CD4-positive, alpha-beta T cell treated with Interleukin-15 for 4 hours (primary cell): Measurements from ENCODE around the gene GALR3.
A peak's percentile ranks its signal among the peaks of the same experiment; 100 is the strongest.

Experiments used
- DNase-seq: peaks from one replicate; pipeline ENCODE4 v3.0.0-alpha.2; 2020; ENCODE audit warnings: low spot score

Gene GALR3

DNA sequence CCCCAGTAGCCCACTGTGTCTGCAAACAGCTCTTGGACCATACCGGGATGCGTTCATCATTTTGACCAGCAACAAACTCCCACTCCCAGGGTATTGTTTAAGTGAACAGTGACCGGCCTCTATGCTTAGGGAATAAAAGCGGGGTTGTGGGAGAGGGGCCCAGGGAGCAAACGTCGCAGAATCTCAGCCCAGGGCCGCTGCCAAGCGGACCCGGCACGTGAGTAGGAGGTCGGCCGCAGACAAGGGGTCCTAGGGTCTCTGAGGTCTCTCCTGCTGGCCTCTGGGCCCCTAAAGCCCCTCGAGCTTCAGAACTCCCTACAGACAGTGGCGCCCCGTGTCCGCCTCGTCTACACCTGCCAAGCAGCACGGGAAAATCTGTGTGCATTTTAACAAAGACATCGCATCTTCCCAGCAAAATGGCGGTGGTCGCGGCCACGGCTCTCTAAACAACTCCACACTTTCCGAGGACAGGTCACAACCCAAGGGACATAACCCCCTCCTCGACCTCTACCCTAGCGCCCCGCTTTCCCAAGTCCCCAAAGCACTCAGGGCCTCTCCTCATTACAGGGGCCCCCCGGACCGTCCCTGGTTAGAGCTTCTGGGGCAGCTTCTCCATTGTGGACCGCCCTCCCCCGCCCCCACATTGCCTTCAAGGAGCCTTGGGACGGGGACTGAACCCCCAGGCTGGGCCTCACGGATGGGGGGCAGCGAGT lies 19.4 kb upstream of the GALR3 start:
- no peak for DNase-seq

DNA sequence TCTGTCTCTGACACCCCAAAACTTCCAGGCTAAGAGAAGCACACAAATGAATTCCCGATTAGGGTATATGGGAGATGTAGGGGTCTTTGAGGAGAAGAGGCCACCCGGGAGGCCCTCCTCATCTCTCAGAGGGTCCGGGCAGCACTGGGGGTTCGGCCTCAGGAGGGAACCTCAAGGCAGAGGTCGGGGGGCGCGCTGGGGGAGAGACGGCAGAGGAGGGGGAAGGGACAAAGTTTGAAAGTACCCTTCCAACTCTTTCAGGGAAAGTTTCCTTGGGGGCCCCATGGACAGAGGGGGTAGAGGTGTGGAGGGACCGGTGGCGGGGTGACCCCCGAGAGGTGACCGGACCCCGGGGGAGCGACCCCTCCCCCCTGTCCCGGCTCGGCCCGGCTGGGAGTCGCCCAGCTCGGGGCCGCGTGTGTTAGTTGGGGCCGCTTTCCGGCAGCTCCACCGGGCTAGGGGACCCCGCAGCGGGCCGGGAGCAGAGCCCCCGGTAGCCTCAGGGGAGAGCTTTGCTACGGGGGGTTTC lies 18.8 kb upstream of the GALR3 start:
- DNase-seq: no peak

DNA sequence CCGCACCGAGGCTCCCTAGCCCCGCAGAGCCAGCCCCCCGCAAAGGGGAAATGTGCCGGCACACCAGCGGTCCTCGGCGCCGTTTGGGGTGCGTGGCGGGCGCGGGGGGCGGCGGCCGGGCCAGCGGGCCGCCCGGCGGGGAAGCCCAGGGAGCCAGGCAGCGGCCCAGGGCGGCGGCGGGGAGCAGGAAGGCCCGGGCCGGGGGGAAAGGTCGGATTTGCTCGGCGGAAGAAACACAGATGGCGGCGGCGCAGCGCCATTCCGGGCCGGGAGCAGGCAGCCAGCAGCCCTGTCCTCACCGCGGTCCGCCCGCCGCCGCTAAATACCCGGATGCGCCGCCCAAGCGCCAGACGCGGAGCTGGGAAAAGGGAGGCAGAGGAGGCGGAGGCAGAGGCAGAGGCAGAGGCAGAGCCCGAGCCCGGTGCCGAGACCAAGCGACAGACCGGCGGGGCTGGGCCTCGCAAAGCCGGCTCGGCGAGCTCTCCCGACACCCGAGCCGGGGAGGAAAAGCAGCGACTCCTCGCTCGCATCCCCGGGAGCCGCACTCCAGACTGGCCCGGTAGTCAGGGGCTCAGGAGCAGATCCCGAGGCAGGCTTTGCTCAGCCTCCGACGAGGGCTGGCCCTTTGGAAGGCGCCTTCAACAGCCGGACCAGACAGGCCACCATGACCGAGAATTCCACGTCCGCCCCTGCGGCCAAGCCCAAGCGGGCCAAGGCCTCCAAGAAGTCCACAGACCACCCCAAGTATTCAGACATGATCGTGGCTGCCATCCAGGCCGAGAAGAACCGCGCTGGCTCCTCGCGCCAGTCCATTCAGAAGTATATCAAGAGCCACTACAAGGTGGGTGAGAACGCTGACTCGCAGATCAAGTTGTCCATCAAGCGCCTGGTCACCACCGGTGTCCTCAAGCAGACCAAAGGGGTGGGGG lies 18.0 kb upstream of the GALR3 start:
- DNase-seq: peak; percentile 66

DNA sequence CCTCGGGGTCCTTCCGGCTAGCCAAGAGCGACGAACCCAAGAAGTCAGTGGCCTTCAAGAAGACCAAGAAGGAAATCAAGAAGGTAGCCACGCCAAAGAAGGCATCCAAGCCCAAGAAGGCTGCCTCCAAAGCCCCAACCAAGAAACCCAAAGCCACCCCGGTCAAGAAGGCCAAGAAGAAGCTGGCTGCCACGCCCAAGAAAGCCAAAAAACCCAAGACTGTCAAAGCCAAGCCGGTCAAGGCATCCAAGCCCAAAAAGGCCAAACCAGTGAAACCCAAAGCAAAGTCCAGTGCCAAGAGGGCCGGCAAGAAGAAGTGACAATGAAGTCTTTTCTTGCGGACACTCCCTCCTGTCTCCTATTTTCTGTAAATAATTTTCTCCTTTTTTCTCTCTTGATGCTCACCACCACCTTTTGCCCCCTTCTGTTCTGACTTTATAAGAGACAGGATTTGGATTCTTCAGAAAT lies 17.3 kb upstream of the GALR3 start:
- no peak for DNase-seq

DNA sequence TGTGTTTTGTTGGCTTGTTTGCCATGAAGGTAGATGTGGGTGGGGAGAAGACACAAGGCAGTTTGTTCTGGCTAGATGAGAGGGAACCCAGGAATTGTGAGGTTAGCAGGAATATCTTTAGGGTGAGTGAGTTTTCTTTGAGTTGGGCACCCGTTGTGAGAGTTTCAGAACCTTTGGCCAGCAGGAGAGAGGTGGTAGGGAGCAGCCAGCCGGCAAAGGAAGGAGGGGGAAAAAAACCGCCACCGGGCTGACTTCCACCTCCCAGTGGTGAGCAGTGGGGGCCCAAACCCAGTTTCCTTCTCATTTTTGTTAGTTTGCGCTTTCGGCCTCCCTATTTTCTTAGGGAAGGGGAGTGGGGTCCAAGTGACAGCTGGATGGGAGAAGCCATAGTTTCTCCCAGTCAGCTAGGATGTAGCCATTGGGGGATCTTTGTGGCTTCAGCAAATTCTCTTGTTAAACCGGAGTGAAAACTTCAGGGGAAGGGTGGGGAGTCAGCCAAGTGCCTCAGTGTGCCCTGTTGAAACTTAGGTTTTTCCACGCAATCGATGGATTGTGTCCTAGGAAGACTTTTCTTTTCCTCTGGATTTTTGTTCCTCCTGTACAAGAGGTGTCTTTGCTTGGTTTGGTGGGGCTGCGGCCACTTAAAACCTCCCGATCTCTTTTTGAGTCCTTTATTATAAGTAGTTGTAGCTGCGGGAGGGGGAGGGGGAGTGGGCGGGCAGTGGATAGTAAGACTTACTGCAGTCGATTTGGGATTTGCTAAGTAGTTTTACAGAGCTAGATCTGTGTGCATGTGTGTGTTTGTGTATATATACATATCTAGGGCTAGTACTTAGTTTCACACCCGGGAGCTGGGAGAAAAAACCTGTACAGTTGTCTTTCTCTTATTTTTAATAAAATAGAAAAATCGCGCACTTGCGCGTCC lies 16.5 kb upstream of the GALR3 start:
- DNase-seq: no peak

DNA sequence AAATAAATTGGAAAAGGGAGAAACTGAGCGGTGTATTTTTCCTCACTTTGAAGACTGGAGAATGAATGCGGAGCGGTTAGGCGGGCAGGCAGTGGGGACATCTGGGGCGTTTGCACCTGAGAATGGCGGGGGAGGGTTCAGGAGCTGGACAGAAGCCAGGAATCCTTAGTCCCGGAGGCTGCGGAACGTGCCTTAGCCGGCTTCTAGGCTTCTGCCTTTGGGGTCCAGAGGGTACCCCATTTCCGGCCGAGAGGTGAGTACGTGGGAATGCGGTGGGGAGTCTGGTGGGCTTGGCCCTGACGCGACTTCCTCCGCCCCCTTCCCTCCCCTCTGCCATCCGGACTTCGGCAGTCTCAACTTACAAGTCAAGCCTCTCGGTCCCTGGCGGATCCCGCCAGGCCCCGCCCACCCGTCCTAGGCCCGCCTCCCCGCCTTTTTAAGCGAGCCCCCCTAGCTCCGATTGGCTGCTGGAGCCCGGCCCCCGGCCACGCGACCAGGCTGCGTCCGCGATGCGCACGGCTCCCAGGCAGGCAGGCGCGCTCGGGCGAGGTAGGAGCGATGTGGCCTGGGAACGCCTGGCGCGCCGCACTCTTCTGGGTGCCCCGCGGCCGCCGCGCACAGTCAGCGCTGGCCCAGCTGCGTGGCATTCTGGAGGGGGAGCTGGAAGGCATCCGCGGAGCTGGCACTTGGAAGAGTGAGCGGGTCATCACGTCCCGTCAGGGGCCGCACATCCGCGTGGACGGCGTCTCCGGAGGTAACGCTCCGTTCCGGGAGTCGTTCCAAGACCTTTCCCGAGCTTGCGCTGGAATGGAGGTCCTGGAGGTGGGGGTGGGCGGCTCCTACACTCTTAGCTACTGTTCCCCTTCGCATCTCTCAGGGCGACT lies 15.5 kb upstream of the GALR3 start, which contains the start of gene GCAT:
Gene GCAT (plus strand): TSS at position 525 of the 884 bp plus-strand sequence. CDS start 34 bp downstream, at position 559.
- DNase-seq: peak; percentile 89

DNA sequence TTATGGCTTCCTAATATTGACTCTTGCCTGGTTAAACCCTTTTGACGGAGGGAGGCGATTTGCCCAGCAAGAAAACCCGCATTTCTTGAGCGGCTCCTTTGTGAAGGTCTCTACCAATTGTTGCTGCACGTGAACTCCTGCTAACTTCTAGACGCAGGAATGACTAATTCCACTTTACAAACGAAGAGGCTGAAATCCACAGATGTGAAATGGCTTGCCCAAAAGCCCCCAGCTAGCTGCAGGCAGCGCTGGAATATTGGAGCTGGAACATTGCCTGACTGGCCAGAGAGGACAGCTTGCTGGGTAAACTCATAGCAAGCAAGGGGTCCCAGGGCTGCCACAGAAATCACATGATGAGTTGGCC lies 14.9 kb upstream of the GALR3 start:
- no peak for DNase-seq

DNA sequence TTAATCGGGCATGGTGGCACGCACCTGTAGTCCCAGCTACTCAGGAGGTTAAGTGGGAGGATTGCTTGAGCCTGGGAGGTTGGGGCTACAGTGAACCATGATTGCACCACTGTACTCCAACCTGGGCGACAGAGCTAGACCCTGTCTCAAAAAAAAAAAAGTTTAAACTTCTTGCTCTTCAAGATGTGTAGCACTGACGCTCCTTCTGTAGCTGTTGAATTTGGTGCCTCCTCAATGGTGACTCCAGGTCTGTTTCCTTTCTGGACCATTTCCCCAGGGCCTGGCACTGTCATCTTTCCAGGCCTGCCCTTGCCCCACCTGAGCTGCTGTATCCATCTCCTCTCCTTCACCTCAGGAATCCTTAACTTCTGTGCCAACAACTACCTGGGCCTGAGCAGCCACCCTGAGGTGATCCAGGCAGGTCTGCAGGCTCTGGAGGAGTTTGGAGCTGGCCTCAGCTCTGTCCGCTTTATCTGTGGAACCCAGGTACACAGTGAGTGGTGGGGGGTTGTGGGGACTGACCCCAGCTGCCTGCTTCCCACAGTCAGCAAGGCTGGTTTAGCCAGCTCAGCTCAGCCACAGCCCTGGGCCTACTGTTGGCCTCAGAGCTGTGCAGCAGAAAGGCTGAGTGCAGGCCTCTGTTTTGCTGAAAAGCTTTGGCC lies 13.4 kb upstream of the GALR3 start:
- no peak for DNase-seq

DNA sequence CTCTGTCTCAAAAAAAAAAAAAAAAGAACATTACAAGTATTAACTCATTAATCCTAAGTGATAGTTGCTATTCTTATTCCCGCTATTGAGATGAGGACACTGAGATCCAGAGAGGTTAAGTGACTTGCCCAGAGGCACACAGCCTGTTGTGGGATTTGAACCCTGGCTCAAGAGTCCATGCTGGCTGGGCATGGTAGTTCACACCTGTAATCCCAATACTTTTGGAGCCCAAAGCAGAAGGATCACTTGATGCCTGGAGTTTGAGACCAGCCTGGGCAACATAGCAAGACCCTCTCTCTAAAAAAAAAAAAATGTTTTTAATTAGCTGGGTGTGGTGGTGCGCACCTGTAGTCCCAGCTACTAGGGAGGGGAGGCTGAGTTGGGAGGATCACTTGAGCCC lies 11.3 kb upstream of the GALR3 start:
- DNase-seq: no peak

DNA sequence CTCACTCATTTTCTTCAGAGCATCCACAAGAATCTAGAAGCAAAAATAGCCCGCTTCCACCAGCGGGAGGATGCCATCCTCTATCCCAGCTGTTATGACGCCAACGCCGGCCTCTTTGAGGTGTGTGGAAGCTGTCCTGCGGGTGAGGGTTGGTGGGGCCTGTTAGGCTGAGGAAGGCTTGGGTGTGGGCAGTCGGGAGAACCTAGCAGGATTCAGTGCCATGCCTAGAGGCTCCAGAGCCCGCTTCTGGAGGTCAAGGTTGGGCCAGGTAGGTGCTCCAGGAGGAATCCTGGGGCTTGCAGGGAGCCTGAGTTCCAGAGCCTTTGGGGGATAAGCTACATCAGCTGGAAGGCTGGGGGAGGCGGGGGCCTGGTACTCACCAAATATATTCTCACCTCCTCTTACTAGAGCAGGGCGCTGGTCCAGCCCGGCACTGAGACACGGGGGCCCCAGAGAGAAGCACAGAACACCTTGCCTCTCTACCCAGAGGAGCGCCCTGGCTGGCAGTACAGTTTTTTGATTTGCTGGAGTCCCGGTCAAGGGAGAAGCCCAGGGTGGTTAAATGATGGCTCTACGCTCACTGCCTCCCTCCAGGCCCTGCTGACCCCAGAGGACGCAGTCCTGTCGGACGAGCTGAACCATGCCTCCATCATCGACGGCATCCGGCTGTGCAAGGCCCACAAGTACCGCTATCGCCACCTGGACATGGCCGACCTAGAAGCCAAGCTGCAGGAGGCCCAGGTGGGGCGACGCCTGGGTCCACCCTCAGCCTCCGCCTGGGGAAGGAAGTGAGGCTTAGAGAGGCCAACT lies 10.1 kb upstream of the GALR3 start:
- no peak for DNase-seq

DNA sequence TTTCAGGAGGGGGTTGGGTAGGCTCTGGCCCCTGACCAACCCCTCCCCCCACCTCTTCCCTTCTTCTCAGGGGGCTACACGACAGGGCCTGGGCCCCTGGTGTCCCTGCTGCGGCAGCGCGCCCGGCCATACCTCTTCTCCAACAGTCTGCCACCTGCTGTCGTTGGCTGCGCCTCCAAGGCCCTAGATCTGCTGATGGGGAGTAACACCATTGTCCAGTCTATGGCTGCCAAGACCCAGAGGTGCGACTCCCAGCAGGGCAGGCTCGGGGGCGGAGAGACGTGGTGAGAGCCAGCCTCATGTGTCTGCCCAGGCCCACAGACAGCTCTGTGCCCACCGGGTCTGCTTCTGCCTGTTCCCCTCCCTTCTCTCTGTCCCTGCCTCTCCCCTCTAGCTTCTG lies 7.6 kb upstream of the GALR3 start:
- no peak for DNase-seq

DNA sequence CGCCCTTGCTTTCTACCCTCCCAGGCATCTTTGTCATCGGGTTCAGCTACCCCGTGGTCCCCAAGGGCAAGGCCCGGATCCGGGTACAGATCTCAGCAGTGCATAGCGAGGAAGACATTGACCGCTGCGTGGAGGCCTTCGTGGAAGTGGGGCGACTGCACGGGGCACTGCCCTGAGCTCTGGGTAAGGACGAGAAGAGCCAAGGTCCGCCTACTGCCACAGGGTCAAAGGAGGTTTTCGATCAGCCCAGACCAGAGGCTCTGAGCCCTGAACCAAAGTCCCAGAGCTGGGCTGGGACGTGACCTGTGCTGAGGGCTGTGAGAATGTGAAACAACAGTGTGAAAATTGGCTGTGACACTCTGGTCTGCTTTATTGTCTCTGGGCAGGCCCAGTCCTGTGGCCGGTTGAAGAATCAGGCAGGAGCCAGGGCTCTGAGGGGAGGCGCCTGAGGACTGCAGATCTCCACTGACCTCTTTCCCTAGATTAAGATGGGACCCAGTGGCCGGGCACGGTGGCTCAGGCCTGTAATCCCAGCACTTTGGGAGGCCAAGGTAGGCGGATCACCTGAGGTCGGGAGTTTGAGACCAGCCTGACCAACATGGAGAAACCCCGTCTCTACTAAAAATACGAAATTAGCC lies 6.5 kb upstream of the GALR3 start:
- no peak for DNase-seq

DNA sequence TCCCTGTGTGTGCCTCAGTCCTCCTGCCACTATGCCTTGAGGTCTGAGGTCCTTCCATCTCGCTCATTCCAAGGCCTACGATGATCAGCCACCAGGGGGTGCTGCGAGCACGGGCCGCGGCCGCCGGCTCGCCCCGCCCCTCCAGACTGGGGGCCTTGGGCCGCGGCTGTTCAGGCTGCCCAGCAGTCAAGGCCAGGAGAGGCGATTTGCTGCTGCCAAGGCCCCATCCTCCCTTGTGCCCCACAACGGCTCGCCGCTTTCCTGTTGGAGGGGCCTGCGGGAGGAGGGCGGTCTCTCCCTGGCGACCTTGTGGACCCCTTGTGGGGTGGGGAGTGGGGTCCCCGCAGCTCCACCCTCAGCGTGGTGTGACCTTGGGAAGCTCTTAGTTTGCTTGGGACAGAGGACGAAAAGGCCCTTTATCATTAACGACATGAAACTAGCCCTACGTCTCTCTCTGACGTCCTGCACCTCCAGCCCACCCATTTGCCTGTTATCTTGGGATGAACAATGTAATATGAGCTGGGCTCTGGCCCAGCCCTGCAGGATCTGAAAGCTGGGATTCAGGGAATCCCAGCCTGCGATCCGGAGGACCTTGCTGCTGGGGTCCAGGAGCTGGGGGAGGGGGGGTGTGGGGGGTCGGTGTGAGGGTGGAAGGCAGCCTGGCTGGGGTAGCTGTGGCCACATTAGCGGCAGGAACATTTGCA lies 5.3 kb upstream of the GALR3 start:
- peak; percentile 82 for DNase-seq

DNA sequence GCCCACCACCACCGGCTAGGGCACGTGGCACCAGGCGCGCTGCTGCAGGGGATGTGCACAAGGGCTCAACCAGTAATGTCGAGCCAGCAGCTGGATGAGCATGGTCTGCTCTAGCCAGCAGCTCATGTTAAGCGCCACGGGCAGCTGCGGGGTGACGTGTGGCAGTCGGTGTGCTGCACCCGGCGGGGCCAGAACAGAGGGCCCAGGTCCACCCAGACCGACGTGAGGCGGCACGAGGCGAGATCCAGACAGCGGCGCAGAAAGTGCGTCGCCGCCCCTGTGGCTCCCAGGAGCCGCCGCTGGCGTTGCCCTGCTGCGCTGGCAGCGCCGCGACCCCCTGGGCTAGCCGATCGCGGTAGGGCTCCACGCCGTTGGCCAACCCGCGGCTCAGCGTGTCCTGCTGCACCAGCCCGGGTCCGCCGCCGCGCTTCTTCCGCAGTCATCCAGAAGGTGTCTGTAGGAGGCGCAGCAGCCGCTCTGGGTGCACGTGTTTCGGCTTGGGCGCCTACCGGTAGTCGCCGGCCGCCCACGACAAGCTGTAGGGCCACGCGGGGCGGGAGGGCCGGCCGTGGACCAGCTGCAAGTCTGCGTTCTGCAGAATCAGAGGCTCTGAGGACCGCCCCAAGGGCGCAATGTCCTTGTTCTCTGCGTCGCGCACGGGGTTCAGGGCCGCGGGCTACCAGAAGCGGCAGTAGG lies 4.6 kb upstream of the GALR3 start:
- DNase-seq: peak; percentile 56

DNA sequence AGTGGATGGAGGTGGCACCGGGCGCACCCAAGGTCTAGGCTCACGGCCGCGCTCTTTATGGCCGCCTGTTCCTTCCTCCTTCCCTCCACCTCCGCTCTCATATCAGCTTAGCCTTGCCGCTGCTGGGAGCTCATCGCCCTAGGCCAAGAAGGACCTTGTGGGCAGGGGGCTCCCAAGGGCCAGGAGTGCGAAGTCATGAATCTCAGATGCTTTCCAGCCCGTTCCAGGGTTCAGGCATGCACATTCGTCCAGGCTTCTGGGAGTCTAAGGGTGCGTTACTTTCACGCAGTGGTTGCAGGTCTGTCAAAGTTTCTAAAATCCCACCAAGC lies 4.1 kb upstream of the GALR3 start:
- no peak for DNase-seq

DNA sequence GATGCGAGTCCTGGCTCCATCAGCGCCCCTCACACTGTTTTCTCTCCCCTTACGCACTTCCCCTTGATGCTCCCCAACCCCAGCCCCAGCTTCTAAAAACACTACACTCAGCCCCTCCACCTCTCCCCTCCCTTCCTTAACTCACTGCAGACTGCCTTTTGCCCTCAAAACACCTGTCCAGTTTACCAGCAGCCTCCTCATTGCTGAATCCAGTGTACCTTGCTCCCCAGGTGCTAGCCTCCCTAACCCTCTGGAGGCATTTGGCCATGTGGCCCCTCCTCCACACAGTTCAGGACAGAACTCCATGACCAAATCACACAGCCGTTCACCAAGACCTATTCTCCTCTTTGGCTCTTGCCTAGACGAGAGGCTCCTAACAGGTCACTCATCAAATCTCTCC lies 2.8 kb upstream of the GALR3 start:
- DNase-seq: no peak

DNA sequence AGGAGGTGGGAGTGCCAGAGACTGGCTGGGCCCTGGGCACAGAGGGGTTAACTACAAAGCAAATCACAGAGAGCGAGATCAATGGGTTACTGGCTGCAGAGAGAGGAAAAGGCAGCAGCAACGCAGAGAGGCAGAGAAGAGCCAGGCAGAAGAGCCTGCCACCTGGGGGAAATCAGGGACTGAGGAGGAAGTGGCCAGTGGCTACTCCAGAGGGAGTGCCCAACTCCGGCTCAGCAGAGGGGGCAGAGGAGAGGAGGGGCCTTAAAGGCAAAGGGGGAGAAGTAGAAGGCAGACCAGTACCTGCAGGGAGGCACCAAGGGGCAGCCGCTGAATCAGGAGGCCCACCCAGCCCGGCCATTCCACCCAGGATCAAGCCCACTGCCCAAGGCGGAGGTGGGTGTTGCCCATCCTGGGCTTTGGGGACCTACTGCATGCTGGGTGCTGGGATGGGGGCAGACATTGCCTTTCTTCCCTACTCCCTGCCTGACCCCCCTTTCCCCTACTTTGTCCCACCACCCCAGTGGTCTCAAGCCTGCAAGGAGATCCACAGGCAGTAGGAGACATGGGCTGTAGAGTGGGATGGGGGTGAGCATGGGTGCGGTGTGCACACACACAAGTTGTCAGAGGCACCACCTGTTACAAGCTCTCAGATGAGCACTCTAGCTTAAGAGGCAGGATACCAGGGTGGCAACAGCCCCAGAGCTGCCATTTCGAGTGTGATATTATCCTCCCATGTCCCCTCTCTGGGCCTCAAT lies 926 bp upstream of the GALR3 start:
- no peak for DNase-seq
